Measurements from ENCODE around the gene ITSN2. TPM values are rescaled to one million over a fixed set of nuclear protein-coding genes. Genes with fewer than 3 reads are reported as not detected.

Gene ITSN2
- total and polyA plus RNA-seq, 2 donors (not counting 1 experiment from before 2014, with no cell fraction given): 23.1 to 43.4 TPM

GRCh38 chr2:24345937-24346336 lies 14.4 kb downstream of the ITSN2 start:
- no peaks in the 10 kb centered on the region for H3K9me3 ChIP-seq (ENCODE audit: control insufficient read depth, insufficient read depth, low read depth, low read length)
- no peak for DNase-seq (ENCODE audit: low read depth in 2 of 2)
- no peak overlapping the region for H3K4me3 ChIP-seq (replicated peaks in 1 of 4; ENCODE audit: control extremely low read depth in 1 of 4, insufficient read depth in 1 of 4, low read depth in 3 of 4, low read length in 4 of 4)
- no peaks in the 10 kb centered on the region for H3K4me1 ChIP-seq (ENCODE audit: control insufficient read depth, extremely low read depth, insufficient read depth, low read length)
- no peaks in the 10 kb centered on the region for H4K20me1 ChIP-seq (ENCODE audit: control insufficient read depth, extremely low read depth, insufficient read depth, low read length)
- no peak overlapping the region for H3K9ac ChIP-seq (ENCODE audit: insufficient read depth, low read length)
- H3K79me2 ChIP-seq (ENCODE audit: control insufficient read depth, insufficient read depth, low read length): peaks cover 20% of the 10 kb centered on the region
- no peak overlapping the region for H3K27ac ChIP-seq (ENCODE audit: insufficient read depth, low read length)
- H2AFZ ChIP-seq (ENCODE audit: low read length): no peak overlapping the region
- H3K36me3 ChIP-seq (ENCODE audit: control insufficient read depth, insufficient read depth, low read length): no peaks in the 10 kb centered on the region
- no peak for TF ChIP-seq CTCF (conservative IDR thresholded peaks at IDR 0.05 in 1 of 2, IDR thresholded peaks at IDR 0.05 in 1 of 2; ENCODE audit: low read depth in 1 of 2, low read length in 2 of 2)
- TF ChIP-seq EZH2 (IDR thresholded peaks at IDR 0.05; ENCODE audit: low read length, missing control alignments): no peak
- H3K4me2 ChIP-seq (ENCODE audit: extremely low read depth, insufficient read depth, low read length): no peak overlapping the region
- H3K27me3 ChIP-seq (ENCODE audit: control insufficient read depth, insufficient read depth, low read length): no peaks in the 10 kb centered on the region

DNA sequence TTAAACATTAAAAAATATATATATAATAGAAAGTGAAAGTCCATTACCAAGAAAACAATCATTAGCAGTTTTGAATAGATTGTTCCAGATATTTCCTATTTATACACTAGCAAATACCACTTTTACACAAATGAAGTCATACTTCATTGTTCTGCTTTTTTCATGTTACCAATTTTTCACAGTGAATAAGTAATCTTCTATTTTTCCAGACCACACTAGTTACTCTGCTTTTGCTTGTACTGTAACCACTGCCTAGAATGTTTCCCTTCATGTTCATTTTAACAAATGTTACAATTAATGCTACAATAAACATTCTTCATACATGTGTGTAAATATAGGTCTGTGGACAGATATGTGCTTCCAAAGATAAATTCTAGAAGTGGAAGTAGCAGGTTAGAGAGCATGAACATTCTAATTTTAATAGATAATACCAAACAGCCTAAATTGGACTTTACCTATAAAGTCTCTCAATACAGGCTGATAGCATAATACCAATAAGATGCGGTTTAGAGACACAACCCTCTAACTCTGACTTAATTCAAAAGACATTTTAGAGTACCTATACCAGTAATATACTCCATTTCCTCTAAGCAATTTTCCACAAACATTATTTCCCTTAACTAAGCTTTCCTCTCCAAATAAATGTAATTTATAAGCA lies 17.0 kb downstream of the ITSN2 start:
- H3K27ac ChIP-seq (ENCODE audit: insufficient read depth, low read length): no peak overlapping the region
- peaks cover 8% of the 10 kb centered on the region for H3K79me2 ChIP-seq (ENCODE audit: control insufficient read depth, insufficient read depth, low read length)
- H3K4me1 ChIP-seq (ENCODE audit: control insufficient read depth, extremely low read depth, insufficient read depth, low read length): no peaks in the 10 kb centered on the region
- no peak overlapping the region for H3K4me3 ChIP-seq (replicated peaks in 1 of 4; ENCODE audit: control extremely low read depth in 1 of 4, insufficient read depth in 1 of 4, low read depth in 3 of 4, low read length in 4 of 4)
- DNase-seq (ENCODE audit: low read depth in 2 of 2): no peak
- H3K9ac ChIP-seq (ENCODE audit: insufficient read depth, low read length): no peak overlapping the region
- no peaks in the 10 kb centered on the region for H3K27me3 ChIP-seq (ENCODE audit: control insufficient read depth, insufficient read depth, low read length)
- no peaks in the 10 kb centered on the region for H4K20me1 ChIP-seq (ENCODE audit: control insufficient read depth, extremely low read depth, insufficient read depth, low read length)
- TF ChIP-seq EZH2 (IDR thresholded peaks at IDR 0.05; ENCODE audit: low read length, missing control alignments) (no peak), CTCF (conservative IDR thresholded peaks at IDR 0.05 in 1 of 2, IDR thresholded peaks at IDR 0.05 in 1 of 2; ENCODE audit: low read depth in 1 of 2, low read length in 2 of 2) (no peak)
- no peaks in the 10 kb centered on the region for H3K9me3 ChIP-seq (ENCODE audit: control insufficient read depth, insufficient read depth, low read depth, low read length)
- H3K4me2 ChIP-seq (ENCODE audit: extremely low read depth, insufficient read depth, low read length): no peak overlapping the region
- no peak overlapping the region for H2AFZ ChIP-seq (ENCODE audit: low read length)
- H3K36me3 ChIP-seq (ENCODE audit: control insufficient read depth, insufficient read depth, low read length): no peaks in the 10 kb centered on the region

DNA sequence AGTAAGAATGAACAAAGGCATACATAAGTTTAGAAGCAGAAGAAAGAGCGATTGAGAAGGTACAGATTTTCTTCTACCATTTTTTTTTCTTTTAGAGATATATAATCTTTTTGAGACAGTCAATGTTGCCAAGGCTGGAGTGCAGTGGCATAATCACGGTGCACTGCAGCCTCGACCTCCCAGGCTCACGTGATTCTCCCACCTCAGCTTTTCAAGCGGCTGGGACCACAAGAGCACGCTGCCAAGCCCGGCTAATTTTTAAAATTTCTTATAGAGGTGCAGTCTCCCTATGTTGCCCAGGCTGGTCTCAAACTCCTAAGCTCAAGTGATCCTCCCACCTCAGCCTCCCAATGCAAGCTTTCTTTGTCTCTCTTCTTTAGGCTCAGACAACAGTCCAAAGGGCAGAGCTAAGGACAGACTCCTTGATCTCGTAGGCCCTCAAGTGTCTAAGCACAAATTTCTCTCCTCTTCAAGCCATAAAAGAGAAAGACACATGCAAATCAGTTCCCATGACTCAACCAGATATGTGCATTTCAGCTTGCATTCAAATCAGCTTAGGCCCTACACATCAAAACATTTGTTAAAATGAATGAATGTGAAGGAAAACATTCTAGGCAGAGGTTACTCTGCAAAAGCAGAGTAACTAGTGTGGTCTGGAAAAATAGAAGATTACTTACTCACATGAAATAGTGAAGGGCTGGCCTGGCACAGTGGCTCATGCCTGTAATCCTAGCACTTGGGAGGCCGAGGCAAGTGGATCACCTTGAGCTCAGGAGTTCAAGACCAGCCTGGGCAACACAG lies 18.0 kb downstream of the ITSN2 start:
- DNase-seq (ENCODE audit: low read depth in 2 of 2): peak in 1 of 2 donors; percentile 56
- Histone ChIP-seq H3K9me3 (ENCODE audit: control insufficient read depth, insufficient read depth, low read depth, low read length) (no peaks in the 10 kb centered on the region), H3K79me2 (ENCODE audit: control insufficient read depth, insufficient read depth, low read length) (peaks cover 5% of the 10 kb centered on the region), H3K27ac (ENCODE audit: insufficient read depth, low read length) (no peak overlapping the region), H3K4me3 (replicated peaks in 1 of 4; ENCODE audit: control extremely low read depth in 1 of 4, insufficient read depth in 1 of 4, low read depth in 3 of 4, low read length in 4 of 4) (no peak overlapping the region), H4K20me1 (ENCODE audit: control insufficient read depth, extremely low read depth, insufficient read depth, low read length) (no peaks in the 10 kb centered on the region), H3K9ac (ENCODE audit: insufficient read depth, low read length) (no peak overlapping the region), H3K4me1 (ENCODE audit: control insufficient read depth, extremely low read depth, insufficient read depth, low read length) (no peaks in the 10 kb centered on the region), H2AFZ (ENCODE audit: low read length) (no peak overlapping the region), H3K27me3 (ENCODE audit: control insufficient read depth, insufficient read depth, low read length) (no peaks in the 10 kb centered on the region), H3K4me2 (ENCODE audit: extremely low read depth, insufficient read depth, low read length) (no peak overlapping the region), H3K36me3 (ENCODE audit: control insufficient read depth, insufficient read depth, low read length) (no peaks in the 10 kb centered on the region)
- no peak for TF ChIP-seq CTCF (conservative IDR thresholded peaks at IDR 0.05 in 1 of 2, IDR thresholded peaks at IDR 0.05 in 1 of 2; ENCODE audit: low read depth in 1 of 2, low read length in 2 of 2)
- TF ChIP-seq EZH2 (IDR thresholded peaks at IDR 0.05; ENCODE audit: low read length, missing control alignments): no peak
